Occipital lobe (tissue), 2 donors: ENCODE results near the gene IFNG. TPM values are rescaled to one million over a fixed set of nuclear protein-coding genes. Genes with fewer than 3 reads are reported as not detected.
"Not testable (repeated sequence)": the region's sequence is repeated elsewhere in the genome, so short reads cannot be mapped to it uniquely, and the experiment has no call there.

ENCODE experiments used
- DNase-seq: peaks from one replicate; lab custom pipeline; 2025; lab: John Stamatoyannopoulos, UW
- total RNA-seq: library from RNA; depleted of rRNA; stranded (reverse); fragments of >200 nt; gene quantifications from one replicate; pipeline ENCODE4 v1.2.3, GENCODE V29; 2014

The IFNG gene
- not detected for total RNA-seq

DNA sequence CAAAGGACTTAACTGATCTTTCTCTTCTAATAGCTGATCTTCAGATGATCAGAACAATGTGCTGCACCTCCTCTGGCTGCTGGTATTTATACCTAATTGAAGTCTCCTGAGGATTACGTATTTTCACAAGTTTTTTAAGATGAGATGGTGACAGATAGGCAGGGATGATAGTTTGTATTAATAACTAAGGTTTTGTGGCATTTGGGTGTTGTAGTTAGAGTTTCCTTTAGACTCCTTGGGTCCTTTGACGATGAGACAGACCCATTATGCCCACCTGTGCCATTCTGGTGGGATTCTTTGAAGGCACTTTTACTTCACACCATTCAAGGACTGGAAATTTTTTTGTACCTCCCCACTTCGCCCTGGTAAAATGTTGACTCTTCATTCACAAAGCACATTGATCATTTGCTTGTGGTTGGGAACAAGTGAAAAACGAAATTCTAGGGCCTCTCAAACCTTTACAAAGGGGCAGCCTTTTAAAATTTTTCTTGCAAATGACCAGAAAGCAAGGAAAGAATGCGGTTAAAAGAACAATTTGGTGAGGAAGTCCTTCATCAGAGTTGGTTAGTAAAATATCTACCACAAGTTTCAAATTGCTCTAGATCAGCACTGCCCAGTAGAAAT is at the start of gene IFNG:
Gene IFNG (minus strand): TSS at position 60 of the 624 bp plus-strand sequence. CDS start 125 bp downstream, outside the sequence.
- DNase-seq = no peak

DNA sequence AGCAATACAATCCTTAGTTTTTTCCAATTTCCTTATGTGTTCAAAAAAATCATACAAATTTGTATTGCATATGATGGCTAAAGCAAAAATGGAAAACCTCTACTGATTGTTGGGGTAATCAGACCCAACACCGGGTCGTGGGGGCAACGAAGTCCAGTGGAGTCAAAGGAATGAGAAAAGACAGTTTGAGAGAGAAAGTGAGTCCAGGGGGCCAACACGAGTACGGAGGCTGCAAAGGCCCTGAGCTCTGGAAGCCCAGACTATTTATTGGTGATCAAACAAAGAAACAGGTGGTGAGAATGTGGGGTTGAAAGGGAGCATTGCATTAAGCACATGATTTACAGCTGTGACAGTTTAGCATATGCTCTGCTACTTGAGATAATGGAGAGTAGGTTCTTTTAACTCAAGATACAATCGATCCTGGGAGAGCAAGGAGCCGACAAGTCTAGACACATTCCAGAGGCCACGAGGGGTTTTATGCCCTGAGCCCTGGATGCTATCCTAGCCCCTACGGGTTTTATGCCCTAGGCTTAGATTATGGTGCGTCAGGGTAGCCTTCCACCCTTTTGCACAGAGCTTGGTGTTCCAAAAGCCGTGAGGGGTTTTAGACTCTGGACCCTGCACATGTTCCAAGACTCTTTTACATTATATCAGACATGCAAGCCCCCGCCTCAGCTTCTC is 49.6 kb upstream of the IFNG start:
- DNase-seq = not testable (repeated sequence)

DNA sequence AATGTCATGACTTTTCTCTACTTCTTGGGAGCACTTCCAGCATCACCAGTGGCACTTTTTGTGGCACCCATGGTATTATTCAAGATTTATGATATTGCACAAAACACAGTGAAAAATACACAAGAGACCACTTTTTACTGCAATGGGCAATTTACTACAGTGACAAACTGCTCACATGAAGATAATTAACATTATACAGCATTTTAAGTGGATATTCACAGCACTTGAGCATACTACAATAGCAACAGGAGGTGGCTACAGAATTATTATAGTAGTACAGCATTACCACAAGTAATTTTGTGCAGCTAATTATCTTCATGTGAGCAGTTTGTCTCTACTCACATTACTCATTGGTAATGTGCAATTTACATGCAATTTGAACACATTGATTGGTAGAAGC is 47.7 kb upstream of the IFNG start:
- DNase-seq = no peak

DNA sequence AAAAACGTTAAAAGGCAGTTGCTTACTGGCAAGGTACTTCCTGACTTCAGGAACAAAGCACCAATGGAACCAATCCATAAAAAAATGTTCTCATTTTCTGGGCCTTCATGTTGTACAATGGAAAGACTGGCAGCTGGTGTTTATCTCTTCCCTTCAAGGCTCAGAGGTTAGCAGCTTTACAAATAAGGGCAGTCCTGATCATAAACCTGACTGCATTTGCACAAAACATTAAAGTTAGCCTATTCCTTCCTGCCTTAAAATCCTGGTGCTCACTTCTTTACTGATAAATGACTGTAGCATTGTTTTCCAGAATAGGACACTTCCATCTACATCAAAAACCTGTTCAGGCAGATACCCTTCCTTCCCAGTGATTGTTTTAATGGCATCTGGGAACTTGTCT is 46.9 kb upstream of the IFNG start:
- no peak for DNase-seq

DNA sequence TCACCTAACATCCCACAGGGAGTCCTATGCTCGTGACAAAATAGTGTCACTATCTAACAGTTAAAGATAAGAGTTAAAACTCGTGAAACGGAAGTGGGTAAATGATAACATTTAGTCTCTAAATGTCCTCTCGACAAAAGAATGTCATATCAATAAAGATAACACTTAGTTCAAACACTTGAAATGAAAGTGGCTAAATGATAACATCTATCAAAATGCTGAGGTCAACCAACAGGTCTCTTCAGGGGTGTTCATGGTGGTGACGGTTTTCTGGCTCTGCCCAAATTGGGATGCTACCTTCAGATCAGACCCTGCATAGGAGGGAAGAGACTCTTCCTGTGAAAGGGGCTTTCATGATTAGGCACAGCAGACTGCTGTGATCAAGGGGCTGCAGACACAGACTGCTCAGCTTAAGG is 43.9 kb upstream of the IFNG start:
- DNase-seq = no peak

DNA sequence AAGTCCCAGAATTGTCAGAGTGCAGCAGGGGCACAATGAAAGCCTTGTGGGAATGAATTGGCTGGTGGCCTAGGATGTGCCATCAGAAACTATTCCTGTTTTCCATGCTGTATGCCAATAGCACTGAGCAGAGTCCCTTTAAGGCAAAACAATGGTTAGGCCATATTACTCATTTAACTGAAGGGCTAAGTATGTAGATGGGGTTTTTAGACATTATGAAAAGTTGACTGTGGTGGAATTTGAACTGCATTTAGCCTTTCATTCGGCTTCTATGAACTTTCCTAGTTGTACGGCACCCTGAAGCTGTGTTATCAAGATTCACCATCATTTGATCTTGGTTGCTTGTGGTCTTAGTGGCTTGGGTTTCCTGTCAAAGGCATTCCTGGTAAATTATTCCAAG is 41.3 kb upstream of the IFNG start:
- DNase-seq = no peak

DNA sequence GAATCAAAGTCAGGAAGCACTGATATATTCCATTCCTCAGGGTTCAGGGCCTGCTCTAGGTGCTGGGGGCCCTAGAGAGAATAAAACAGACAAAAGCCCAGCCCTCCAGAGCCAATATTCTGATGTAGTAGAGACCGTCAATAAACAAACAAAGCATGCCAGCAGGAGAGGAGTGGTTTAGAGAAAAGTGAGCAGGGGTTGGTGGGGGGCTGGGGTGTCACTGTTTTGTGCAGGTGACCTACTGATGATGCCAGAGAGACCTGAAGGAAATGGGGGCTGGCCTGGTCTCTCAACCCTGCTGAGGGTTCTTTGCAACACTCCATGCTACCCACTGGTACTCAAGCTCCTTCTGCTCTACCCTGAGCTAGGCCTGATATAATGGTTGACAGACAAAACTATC is 39.6 kb upstream of the IFNG start:
- DNase-seq = no peak

DNA sequence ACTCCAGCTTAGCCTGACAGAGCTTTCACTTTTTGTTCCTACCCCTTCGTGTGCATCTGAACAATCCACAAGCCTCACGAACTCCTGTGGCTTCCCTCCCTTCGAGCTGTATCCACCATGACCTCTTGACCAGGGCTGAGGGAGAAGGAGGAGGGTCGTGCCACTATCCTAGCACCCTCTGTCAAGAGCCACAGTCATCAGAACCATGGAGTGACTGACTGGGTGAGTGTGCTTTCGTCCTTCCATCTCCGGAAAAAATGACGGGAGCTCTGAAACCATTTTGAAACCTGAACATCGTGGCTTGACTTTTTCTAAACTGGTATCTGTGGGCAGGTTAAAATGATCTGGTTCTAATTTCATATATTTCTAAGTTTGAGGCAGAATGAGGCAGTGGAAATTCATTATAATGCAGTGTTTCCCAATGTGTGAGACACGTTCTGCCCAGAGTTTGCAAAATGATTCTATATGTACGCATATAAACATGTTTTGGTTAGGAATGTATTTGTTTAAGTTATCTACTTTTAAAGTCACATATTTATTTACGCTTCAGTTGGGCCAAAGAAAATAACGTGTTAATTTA is 39.1 kb upstream of the IFNG start:
- DNase-seq = no peak

DNA sequence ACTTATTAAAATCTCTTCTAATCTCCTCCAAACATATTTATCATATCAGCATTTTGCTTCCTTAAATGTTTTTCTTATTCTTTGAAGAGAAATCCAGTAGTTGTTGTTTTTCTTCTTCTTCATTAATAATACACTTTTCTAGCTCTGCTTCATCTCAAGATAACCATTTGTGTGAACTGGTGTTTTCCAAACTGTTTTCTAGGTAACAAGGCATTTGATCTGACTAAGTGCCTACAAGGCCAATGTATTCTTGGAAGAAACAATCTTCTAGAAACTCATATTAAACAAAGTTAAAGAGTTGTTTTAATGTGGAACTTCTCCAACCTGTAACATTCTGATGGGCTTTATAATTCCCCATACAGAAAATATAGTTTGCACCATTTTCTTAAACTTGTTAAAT is 30.8 kb upstream of the IFNG start:
- no peak for DNase-seq

DNA sequence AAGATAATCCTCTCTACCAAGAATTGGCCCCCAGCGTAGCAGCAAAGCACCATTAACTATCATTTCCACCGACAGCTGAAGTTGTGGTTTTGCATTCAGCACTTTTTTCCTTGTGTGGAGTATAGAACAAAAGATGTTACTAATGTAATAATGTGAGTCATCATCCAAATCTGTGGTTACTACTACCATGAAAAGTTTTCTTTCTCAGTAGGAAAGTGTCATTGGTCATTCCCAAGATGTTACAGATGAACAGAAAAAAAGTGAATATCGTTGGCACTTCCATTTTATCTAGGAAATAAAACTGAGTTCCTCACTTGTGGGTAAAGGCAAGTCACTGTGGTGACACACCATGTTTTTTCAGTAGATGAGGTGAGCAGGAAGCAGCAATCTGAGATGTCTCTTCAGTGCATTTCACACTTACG is 30.3 kb upstream of the IFNG start:
- no peak for DNase-seq

DNA sequence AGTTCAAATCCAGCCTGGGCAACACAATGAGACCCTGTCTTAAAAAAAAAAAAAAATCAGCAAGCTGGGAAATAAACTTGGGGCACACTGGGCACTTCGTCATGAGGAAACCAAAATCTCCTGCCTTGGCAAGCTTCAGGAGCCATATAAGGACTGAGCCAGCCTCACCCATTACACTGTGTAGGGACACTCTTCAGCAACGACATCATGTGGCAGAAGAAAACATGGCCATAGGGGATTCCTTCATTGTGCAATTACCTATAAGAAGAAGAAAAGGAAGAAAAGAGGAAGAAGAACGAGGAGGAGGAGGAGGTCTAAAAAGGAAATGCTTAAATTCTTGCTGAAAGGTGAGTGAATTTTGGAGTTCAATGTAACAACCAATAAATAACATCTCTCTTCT is 26.1 kb upstream of the IFNG start:
- no peak for DNase-seq

DNA sequence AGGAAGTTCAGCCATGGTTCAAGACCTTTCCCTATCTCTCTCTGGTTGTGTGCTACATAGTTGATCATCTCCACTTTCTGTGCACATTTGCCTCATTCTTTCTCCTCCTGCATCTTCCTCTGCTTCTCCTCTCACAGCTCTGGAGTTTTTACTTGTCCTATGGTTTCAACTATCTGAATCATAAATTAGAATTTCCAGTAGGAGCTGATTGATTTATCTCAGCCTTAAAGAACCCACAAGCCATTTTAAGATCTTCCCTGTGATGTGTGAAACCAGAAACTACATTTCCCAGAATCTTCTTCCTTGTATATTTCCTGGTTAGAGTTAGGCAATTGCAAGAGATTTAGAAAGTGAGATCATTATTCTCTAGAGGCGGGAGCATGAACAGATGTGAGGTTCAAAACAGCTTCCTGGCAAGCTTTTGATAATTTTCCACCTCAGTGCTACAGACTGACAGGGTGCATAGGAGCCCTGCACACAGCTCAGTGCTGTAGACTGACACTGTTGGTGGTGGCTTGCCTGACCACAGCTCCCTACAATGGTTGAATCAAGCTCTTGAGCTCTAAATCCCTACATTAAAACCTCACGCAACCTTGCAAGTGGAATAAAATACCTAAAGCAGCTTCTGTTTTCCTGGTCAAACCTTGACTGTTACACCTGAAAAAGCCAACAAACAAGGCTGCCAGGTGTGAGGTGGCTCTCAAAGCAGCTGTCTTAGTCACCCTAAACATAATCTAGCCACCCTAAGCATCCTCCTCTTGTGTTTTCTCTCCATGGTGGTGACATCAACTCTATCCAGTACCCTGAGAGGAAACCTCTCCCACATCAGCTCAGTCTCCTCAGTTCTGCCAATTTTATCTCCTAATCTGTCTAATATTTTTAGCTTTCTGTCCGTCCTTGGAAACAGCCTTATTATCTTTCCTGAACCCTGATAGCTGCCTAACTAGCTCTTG is 21.5 kb upstream of the IFNG start:
- DNase-seq = no peak

DNA sequence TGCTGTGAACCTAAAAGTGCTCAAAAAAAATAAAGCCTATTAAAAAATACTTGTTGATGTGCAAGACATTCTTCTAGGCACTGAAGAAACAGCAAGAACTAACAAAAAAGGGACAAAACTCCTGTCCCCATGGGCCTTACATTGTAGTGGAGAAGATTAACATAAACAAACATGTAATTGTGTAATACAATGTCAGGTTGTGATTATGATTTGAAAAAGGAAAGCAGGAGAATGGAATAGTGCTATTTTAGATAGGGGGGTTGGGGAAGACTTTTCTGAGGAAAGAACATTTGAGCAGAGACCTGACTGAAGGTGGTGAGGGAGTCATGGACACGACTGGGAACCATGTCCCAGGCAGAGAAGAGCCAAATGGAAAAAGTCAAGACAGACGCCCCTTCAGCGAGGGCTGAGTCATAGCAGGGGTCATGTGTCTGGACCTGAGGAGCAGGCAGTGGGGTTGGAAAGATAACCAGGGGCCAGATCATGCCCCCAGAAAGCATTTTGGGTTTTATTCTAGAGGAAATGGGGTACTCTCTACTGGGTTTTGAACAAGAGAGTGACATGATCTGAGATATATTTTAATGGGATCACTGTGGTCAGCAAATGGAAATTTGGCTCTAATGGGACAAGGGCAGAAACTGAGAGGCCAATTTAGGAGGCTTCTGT is 19.4 kb upstream of the IFNG start:
- no peak for DNase-seq

DNA sequence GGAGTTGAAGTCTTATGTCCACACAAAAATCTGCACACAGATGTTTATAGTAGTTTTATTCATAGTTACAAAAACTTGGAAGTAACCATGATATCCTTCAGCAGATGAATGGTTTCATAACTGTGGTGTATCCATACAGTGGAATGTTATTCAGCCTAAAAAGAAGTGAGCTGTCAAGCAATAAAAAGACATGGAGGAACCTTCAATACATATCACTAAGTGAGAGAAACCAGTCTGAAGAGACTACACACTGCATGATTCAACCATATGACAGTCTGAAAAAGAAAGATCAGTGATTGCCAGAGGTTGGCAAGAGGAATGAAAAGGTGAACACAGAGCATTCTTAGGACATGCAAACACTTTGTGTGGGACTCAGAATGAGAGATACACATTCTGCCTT is 18.6 kb upstream of the IFNG start:
- no peak for DNase-seq

DNA sequence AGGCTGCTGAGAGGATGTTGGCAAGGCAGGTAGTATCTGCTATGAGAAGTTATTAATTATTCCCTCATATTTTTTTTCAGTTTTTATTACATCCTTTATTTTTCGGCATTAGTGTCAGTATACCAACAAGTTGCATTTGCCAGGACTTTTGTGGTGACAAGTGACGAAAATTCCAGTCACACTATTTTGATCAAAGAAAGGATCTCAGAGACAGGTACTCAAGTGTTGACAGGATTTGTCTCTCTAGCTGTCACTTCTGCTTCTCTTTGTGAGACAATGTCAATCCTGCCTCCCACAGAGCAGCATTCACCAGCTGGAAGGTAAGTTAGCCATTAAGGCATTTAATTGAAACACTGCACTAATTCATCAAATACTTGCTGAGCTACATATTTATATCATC is 18.0 kb upstream of the IFNG start:
- no peak for DNase-seq

DNA sequence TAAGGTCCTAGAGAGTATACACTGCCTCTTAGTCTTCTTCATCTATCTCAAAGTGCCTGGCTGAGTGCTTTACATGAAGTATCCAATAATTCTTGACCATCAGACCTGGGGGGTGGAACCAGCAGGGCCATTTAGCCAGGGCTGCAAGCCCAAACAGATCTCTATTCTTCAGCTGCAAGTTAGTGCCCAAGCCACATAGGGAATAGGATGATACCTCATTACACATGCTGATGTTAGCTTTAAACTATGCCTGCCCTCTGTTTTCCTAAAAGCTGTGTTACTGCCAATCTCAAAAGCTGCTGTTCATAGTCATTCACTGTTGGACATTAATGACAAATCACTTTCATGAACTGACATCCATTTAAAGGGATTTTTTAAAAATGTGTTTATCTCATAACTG is 16.7 kb upstream of the IFNG start:
- DNase-seq = no peak

DNA sequence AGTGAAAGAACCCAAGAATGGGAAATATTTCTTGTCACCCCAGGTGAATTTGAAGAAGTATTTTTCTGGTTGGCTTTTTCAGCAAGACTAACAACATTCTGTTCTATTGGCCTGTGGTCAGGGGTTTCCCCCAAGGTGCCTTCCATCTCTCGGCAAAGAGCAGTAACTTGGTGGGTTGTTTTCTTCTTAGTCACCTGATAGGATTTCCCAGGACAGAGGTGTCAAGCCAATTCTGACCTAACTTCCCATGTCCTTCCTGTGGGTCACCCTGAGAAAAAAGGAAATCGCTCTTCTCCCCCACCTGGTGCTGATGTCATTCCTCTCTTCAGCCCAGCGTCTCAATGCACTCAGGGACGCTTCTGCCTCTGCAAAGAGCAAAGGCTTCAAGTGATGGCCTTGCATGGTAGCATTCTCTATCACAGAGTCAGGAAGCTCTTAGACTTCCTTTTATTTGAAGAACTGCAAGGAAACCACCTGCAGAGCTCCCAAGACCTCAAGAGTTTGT is 16.1 kb upstream of the IFNG start:
- DNase-seq = no peak

DNA sequence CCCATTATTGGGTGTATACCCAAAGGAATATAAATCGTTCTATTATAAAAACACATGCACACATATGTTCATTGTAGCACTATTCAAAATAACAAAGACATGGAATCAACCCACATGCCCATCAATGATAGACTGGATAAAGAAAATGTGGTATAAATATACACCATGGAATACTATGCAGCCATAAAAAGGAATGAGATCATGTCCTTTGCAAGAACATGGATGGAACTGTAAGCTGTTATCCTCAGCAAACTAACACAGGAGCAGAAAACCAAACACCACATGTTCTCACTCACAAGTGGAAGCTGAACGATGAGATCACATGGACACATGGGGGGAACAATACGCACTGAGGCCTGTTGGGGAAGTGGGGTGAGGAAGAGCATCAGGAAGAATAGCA is 15.2 kb upstream of the IFNG start:
- not testable (repeated sequence) for DNase-seq

DNA sequence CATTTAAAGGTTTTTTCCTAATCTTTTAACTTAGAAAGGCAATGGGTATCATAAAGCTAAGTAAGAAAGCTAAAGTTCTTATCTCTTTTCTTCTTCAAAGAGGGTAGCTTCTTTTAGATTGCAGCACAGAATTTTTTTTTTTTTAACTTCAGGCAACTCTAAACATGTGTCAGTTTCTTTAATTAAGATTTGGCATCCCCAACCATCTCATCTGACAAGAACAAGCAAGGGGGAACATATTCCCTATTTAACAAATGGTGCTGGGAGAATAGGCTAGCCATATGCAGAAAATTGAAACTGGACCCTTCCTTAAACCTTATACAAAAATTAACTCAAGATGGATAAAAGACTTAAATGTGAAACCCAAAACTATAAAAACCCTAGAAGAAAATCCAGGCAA is 14.3 kb upstream of the IFNG start:
- no peak for DNase-seq

DNA sequence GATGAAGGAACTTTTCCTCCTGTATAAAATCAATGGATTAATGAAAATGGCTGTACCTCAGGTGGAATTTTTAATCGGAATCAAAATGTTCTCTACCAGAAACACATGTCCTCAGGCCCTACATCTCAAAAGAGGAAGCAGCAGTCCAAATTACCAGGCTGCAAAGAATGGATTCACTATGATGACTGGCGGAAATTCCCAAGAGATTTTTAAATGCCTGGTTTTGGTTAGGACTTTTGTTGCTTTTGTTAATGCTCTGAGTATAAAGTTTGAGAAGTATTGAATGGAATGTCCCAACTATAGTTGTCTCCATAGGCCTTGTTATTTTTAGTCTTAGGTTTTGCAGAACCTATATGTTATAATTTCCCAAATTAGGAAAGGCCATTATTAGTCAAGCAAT is 11.2 kb upstream of the IFNG start:
- no peak for DNase-seq

DNA sequence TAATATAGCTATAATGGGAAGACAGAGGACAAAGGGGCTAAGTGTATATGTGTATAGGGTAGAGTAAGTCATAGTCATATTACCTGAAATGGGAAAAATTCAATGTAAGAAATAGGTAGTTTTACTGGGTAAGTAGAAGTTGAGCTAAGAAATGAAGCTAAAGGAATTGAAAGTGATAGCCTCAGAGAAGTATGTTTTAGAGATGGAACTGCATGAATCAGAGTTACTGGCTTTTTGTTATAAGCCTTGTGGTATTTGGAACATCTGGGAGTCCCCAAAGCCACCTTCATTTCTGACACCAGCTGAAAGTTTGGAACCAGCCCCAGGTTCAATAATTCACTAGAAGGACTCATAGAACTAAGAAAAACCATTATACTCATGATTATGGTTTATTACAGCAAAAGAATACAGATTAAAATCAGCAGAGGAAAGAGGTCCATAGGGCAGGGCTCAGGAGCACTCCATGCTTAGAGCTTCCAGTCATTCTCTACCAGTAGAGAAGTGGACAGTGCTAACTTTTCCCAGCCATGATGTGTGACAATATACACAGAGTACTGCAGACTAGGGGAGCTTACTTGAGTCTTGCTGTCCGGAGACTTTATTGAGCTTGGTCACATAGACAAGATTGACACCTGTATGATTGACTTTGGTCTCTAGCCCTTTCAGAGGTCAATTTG is 9.8 kb upstream of the IFNG start:
- no peak for DNase-seq
